A673 (cell line): Measurements from ENCODE around the gene AP3B2. TPM values are rescaled to one million over a fixed set of nuclear protein-coding genes. Genes with fewer than 3 reads are reported as not detected.

Source experiments
- BruUV-seq: library from RNA; stranded (reverse); fragments of 400-500 nt; replicated peaks from 2 replicates; lab custom pipeline; 2021; lab: Mats Ljungman, UMichigan
- CTCF ChIA-PET: fragments of 300-600 bp; sonication (Branson Sonifier 250); formaldehyde crosslinking; loops from one replicate; lab custom pipeline; 2022; ENCODE audit warnings: antibody characterized with exemption; lab: Charles Lee
- POLR2A ChIA-PET: fragments of 300-600 bp; sonication (Branson Sonifier 250); formaldehyde crosslinking; loops from one replicate; lab custom pipeline; 2022; ENCODE audit warnings: antibody characterized with exemption; ENCODE audit not compliant: low non-redundant PET; lab: Charles Lee
- DNase-seq: peaks from one replicate; pipeline ENCODE4 v3.0.0-alpha.2; 2015; ENCODE audit warnings: low spot score
- H3K27ac ChIP-seq: fragments of 200-600 bp; sonication (generic); 2 replicates; pipeline ENCODE4 v1.5.1; 2016; ENCODE audit warnings: mixed run types, low read depth, mild to moderate bottlenecking, mixed read lengths, antibody characterized with exemption, low read length; ENCODE audit not compliant: poor library complexity, severe bottlenecking
- H3K27me3 ChIP-seq: fragments of 200-600 bp; sonication (generic); replicated peaks from 2 replicates; pipeline ENCODE4 v1.6.1; 2017; ENCODE audit warnings: mixed run types, low read depth, mild to moderate bottlenecking, mixed read lengths, antibody characterized with exemption, low read length; ENCODE audit not compliant: insufficient read depth, poor library complexity
- H3K36me3 ChIP-seq: fragments of 200-600 bp; sonication (generic); 2 replicates; pipeline ENCODE4 v1.6.1; 2016; ENCODE audit warnings: mixed run types, mild to moderate bottlenecking, mixed read lengths, antibody characterized with exemption, low read length; ENCODE audit not compliant: insufficient read depth, poor library complexity, severe bottlenecking
- H3K4me1 ChIP-seq: fragments of 200-600 bp; sonication (generic); 2 replicates; pipeline ENCODE4 v1.6.1; 2017; ENCODE audit warnings: mixed run types, mild to moderate bottlenecking, mixed read lengths, antibody characterized with exemption, low read length; ENCODE audit not compliant: insufficient read depth, poor library complexity, severe bottlenecking
- H3K4me3 ChIP-seq: fragments of 200-600 bp; sonication (generic); 2 replicates; pipeline ENCODE4 v1.5.1; 2016; ENCODE audit warnings: low read depth, mixed run types, mild to moderate bottlenecking, mixed read lengths, low read length; ENCODE audit not compliant: poor library complexity, severe bottlenecking
- H3K9me3 ChIP-seq: fragments of 200-600 bp; sonication (generic); 2 replicates; pipeline ENCODE4 v1.6.1; 2016; ENCODE audit warnings: mixed run types, low read depth, mild to moderate bottlenecking, mixed read lengths, antibody characterized with exemption, low read length; ENCODE audit not compliant: poor library complexity, severe bottlenecking
- EZH2 ChIP-seq: fragments of 200-600 bp; sonication (generic); IDR thresholded peaks from 2 replicates; pipeline ENCODE4 v1.6.1; 2017; ENCODE audit warnings: borderline replicate concordance, low read depth, mild to moderate bottlenecking, mixed read lengths, antibody characterized with exemption, low read length; ENCODE audit not compliant: poor library complexity, severe bottlenecking
- intact Hi-C: fragments of 100-400 bp; cut with micrococcal nuclease; formaldehyde crosslinking; loops from one replicate; pipeline ENCODE4 v1.10.0; 2022; ENCODE audit not compliant: unreplicated experiment
- total RNA-seq: library from RNA; stranded (reverse); gene quantifications from 2 replicates; pipeline ENCODE4 v1.2.3, GENCODE V29; 2021
- TF ChIP-seq, protein P1 (sequence below): fragments of 300-800, 200-600 bp; sonication (generic); conservative IDR thresholded peaks from 2 replicates; pipeline ENCODE4 v1.5.1; 2017; ENCODE audit warnings: low read depth, mild to moderate bottlenecking, antibody characterized with exemption, low read length, moderate library complexity, mixed read lengths

AP3B2 gene
- total RNA-seq, 1 experiment from 2014 or later: 19.0 TPM

DNA sequence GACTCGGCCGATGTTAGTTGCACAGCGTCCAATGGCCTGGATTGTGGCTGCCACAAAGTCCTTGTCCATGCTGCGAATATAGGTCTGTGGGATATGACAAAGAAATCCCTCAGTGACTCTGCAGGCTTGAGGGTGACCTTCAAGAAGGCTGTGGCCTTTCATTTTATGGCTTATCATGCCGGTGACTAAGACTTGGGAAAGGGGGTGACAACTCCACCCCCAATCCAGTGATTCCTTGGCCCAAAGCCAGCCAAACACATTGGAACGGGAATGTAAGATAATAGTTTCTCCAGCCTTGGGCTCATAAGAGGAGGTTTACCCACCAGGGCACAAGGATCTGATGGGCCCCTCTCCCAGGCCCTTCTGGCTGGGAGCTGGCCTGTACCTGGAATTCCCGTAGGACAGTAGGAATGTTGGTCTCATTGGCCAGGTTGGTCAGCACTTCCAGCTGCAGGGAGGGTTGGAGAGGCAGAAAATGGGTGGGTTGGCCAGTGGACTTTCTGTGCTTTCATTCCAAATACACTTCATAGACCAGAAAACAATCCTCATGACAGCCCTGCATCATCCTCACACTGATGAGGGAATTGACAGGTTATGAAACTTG, 31.9 kb downstream of the AP3B2 start:
- ChIA-PET POLR2A (no interaction called here), CTCF (no interaction called here)
- Histone ChIP-seq H3K4me1 (no peaks in the 10 kb centered on the region), H3K9me3 (no peaks in the 10 kb centered on the region), H3K4me3 (no peak overlapping the region), H3K27me3 (peaks cover 11% of the 10 kb centered on the region), H3K36me3 (no peaks in the 10 kb centered on the region), H3K27ac (no peak overlapping the region)
- DNase-seq: no peak
- no TSS peak for BruUV-seq
- TF ChIP-seq EZH2: no peak
- TF ChIP-seq, protein P1, sequence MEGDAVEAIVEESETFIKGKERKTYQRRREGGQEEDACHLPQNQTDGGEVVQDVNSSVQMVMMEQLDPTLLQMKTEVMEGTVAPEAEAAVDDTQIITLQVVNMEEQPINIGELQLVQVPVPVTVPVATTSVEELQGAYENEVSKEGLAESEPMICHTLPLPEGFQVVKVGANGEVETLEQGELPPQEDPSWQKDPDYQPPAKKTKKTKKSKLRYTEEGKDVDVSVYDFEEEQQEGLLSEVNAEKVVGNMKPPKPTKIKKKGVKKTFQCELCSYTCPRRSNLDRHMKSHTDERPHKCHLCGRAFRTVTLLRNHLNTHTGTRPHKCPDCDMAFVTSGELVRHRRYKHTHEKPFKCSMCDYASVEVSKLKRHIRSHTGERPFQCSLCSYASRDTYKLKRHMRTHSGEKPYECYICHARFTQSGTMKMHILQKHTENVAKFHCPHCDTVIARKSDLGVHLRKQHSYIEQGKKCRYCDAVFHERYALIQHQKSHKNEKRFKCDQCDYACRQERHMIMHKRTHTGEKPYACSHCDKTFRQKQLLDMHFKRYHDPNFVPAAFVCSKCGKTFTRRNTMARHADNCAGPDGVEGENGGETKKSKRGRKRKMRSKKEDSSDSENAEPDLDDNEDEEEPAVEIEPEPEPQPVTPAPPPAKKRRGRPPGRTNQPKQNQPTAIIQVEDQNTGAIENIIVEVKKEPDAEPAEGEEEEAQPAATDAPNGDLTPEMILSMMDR: no peak
- intact Hi-C loops: no loop called here

DNA sequence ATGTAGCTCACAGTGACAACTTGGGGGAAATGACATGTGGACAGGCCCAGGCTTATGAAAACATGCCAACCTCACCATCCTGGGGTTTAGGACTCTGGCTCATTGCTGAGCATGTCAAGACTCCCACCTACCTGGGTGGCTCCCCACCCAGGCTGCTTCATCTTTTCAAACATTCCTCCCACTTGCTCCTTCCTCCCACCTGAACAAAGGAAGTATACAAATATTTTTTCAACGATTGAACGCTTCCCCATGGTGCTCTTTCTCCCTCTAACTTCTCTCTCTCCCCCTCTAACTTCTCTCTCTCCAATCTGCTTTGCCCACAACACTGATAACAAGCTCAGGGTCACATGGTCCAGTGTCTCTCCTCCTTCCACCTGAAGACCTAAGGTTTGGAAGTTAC, 34.8 kb downstream of the AP3B2 start:
- no peaks in the 10 kb centered on the region for H3K4me1 ChIP-seq
- no peak for DNase-seq
- no peaks in the 10 kb centered on the region for H3K27me3 ChIP-seq
- no peaks in the 10 kb centered on the region for H3K36me3 ChIP-seq
- no TSS peak for BruUV-seq
- CTCF ChIA-PET: no interaction called here
- intact Hi-C loops: no loop called here
- TF ChIP-seq EZH2: no peak
- TF ChIP-seq, protein P1: no peak
- H3K4me3 ChIP-seq: no peak overlapping the region
- POLR2A ChIA-PET: interaction anchor here (0.6 kb wide), 1 partner anchor 32 kb away, joined by 3 read pairs; no protein-coding TSS in a partner anchor
- H3K9me3 ChIP-seq: no peaks in the 10 kb centered on the region
- H3K27ac ChIP-seq: no peak overlapping the region

DNA sequence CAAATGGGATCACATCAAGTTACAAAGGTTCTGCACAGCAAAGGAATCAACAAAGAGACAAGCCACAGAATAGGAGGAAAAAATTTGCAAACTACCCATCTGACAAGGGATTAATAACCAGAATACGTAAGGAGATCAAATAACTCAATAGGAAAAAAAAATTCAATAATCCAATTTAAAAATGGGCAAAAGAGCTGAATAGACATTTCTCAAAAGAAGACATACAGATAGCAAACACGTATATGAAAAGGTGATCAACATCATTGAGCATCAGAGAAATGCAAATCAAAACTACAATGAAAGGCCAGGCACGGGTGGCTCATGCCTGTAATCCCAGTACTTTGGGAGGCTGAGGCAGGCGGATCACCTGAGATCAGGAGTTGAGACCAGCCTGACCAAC, 39.0 kb downstream of the AP3B2 start:
- Histone ChIP-seq H3K36me3 (no peaks in the 10 kb centered on the region), H3K4me3 (no peak overlapping the region), H3K4me1 (no peaks in the 10 kb centered on the region), H3K27me3 (no peaks in the 10 kb centered on the region), H3K27ac (no peak overlapping the region), H3K9me3 (no peaks in the 10 kb centered on the region)
- TF ChIP-seq, protein P1: no peak
- TF ChIP-seq EZH2: no peak
- CTCF ChIA-PET: no interaction called here
- intact Hi-C loops: no loop called here
- DNase-seq: no peak
- POLR2A ChIA-PET: no interaction called here
- BruUV-seq: no TSS peak
